ENCODE data around the gene CREB5. TPM values are rescaled to one million over a fixed set of nuclear protein-coding genes. Genes with fewer than 3 reads are reported as not detected.

The CREB5 gene
- total RNA-seq, 1 donor from 2014 or later = 0.80 TPM

GRCh38 chr7:28409716-28410627 is 2.3 kb upstream of the CREB5 start:
- POLR2A ChIA-PET = no interaction called here
- H3K27ac Mint-ChIP-seq = peak overlapping the region; percentile 74
- CTCF ChIA-PET = interaction anchor here (1.5 kb wide), 1 partner anchor 444 kb away, joined by 5 read pairs; no protein-coding TSS in a partner anchor
- DNase-seq (peak; percentile 25), ATAC-seq (ENCODE audit: low read depth) (no peak)
- H3K27me3 Mint-ChIP-seq = peaks cover 46% of the 10 kb centered on the region
- peaks cover 37% of the 10 kb centered on the region for H3K4me1 Mint-ChIP-seq
- TF ChIP-seq CTCF (IDR thresholded peaks at IDR 0.05) = no peak
- intact Hi-C loops (cut with micrococcal nuclease) = loop anchor here (2.0 to 10.0 kb wide), 4 partner anchors 161 to 515 kb away; partner anchors contain the start of gene JAZF1
- H3K9me3 Mint-ChIP-seq = no peaks in the 10 kb centered on the region
- H3K4me3 Mint-ChIP-seq = peak overlapping the region; percentile 91
- peaks cover 2% of the 10 kb centered on the region for H3K36me3 Mint-ChIP-seq (ENCODE audit: low read depth)

GRCh38 chr7:28410628-28411531 is 1.4 kb upstream of the CREB5 start:
- no peak overlapping the region for H3K27ac Mint-ChIP-seq
- ATAC-seq (ENCODE audit: low read depth) = peak; percentile 61
- peak; percentile 24 for DNase-seq
- POLR2A ChIA-PET = interaction anchor here (0.6 kb wide), 1 partner anchor 376 kb away, joined by 4 read pairs; no protein-coding TSS in a partner anchor
- CTCF ChIA-PET = interaction anchor here (0.6 to 1.5 kb wide), 2 partner anchors 12 to 443 kb away, joined by 4 to 5 read pairs; no protein-coding TSS in a partner anchor
- H3K36me3 Mint-ChIP-seq (ENCODE audit: low read depth) = peaks cover 2% of the 10 kb centered on the region
- H3K4me3 Mint-ChIP-seq = peak overlapping the region; percentile 81
- no peak for TF ChIP-seq CTCF (IDR thresholded peaks at IDR 0.05)
- no peaks in the 10 kb centered on the region for H3K9me3 Mint-ChIP-seq
- peaks cover 37% of the 10 kb centered on the region for H3K4me1 Mint-ChIP-seq
- H3K27me3 Mint-ChIP-seq = peaks cover 48% of the 10 kb centered on the region
- intact Hi-C loops (cut with micrococcal nuclease) = loop anchor here (2.0 to 10.0 kb wide), 4 partner anchors 160 to 514 kb away; partner anchors contain the start of gene JAZF1

GRCh38 chr7:28413011-28413410 is 693 bp downstream of the CREB5 start:
- peaks cover 55% of the 10 kb centered on the region for H3K27me3 Mint-ChIP-seq
- no peak overlapping the region for H3K27ac Mint-ChIP-seq
- POLR2A ChIA-PET = no interaction called here
- no peak overlapping the region for H3K4me3 Mint-ChIP-seq
- H3K4me1 Mint-ChIP-seq = peaks cover 37% of the 10 kb centered on the region
- no peak for ATAC-seq (ENCODE audit: low read depth)
- no peak for DNase-seq
- CTCF ChIA-PET = interaction anchor here (1.2 kb wide), 1 partner anchor 25 kb away, joined by 4 read pairs; no protein-coding TSS in a partner anchor
- intact Hi-C loops (cut with micrococcal nuclease) = loop anchor here (5.0 to 10.0 kb wide), 3 partner anchors 231 to 512 kb away; partner anchors contain the start of gene JAZF1
- H3K9me3 Mint-ChIP-seq = no peaks in the 10 kb centered on the region
- peaks cover 2% of the 10 kb centered on the region for H3K36me3 Mint-ChIP-seq (ENCODE audit: low read depth)
- TF ChIP-seq CTCF (IDR thresholded peaks at IDR 0.05) = no peak

GRCh38 chr7:28414453-28414852 is 2.1 kb downstream of the CREB5 start:
- POLR2A ChIA-PET = interaction anchor here (0.7 kb wide), 1 partner anchor 128 kb away, joined by 3 read pairs; no protein-coding TSS in a partner anchor
- DNase-seq (no peak), ATAC-seq (ENCODE audit: low read depth) (no peak)
- H3K27me3 Mint-ChIP-seq = peaks cover 48% of the 10 kb centered on the region
- H3K27ac Mint-ChIP-seq = no peak overlapping the region
- peaks cover 28% of the 10 kb centered on the region for H3K4me1 Mint-ChIP-seq
- intact Hi-C loops (cut with micrococcal nuclease) = loop anchor here (5.0 to 10.0 kb wide), 3 partner anchors 232 to 510 kb away; partner anchors contain the start of gene JAZF1
- no peak for TF ChIP-seq CTCF (IDR thresholded peaks at IDR 0.05)
- no peaks in the 10 kb centered on the region for H3K9me3 Mint-ChIP-seq
- CTCF ChIA-PET = no interaction called here
- H3K4me3 Mint-ChIP-seq = no peak overlapping the region
- no peaks in the 10 kb centered on the region for H3K36me3 Mint-ChIP-seq (ENCODE audit: low read depth)
